ENCODE results near the gene RTCA. TPM values are rescaled to one million over a fixed set of nuclear protein-coding genes. Genes with fewer than 3 reads are reported as not detected.

Gene RTCA
- total RNA-seq, 1 experiment from 2014 or later = 33.6 TPM

DNA sequence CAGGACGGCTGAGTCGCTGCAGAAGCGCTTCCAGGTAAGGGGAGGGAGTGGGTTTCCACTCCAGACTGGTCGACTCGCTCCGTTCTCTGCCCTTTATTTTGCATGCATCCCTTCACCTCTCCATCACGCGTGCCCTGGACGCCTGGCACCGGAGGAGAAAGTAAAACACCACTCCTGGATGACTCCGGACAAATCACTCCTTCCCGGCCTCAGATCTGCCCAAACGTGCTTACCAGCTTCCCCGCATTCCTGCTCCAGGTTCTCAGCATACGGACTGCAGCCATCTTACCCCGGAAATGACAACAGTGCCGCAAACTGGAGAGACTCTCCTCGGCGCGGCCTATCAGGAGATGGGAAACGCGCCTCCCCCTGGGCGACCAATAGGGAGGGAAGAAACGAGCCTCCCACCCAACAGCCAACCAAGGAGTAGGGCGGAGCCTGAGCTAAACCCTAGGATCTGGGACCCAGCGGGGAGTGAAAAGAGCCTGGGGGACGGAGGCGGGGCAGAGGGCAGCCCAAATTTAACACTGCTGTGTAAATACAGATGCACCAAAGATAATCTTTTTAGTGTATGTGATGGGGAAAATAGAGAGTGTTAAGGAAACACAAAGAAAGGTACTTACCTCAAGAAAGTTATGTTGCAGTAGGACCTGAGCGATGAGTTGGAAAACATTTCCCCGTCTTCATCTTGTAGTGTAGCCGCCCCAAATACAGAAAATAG is 16.3 kb upstream of the RTCA start, which contains the start of gene DBT:
DBT (minus strand) TSS at position 298 of the 721 bp plus-strand sequence; CDS start at position 284, 14 bp downstream.
- no peak for TF ChIP-seq CTCF (conservative IDR thresholded peaks at IDR 0.05)
- H3K56ac ChIP-seq (ENCODE audit: insufficient read length, low read depth, low read length) = peak within 1 kb of the TSS; percentile 82
- H3K27ac ChIP-seq (ENCODE audit: insufficient read length, low read depth, low read length) = peak within 1 kb of the TSS; percentile 76
- H3K27me3 Mint-ChIP-seq (ENCODE audit: low read depth) = no peaks in the 10 kb centered on the region
- H4K91ac ChIP-seq (ENCODE audit: insufficient read length, low read depth, low read length) = no peak within 1 kb of the TSS
- H3K4ac ChIP-seq (ENCODE audit: low read depth, low read length) = peak within 1 kb of the TSS; percentile 6; the same call in 1 of the 2 replicates
- WGBS (ENCODE audit: extremely low coverage, insufficient read length, low lambda C conversion rate) = no CpG with 5 or more reads among the region's 31 CpGs
- no peak within 1 kb of the TSS for H2AFZ ChIP-seq (ENCODE audit: low read length)
- peak within 1 kb of the TSS; percentile 94 for H4K5ac ChIP-seq (ENCODE audit: insufficient read length, low read depth, low read length)
- H2BK120ac ChIP-seq (ENCODE audit: low read depth, low read length, poor library complexity, severe bottlenecking) = no peak within 1 kb of the TSS
- H2BK12ac ChIP-seq (ENCODE audit: insufficient read length, low read depth, low read length) = peak within 1 kb of the TSS; percentile 51
- no peaks in the 10 kb centered on the region for H3K27me3 ChIP-seq (ENCODE audit: insufficient read depth, low read length)
- H3K27ac Mint-ChIP-seq = peak within 1 kb of the TSS in 1 of 3 experiments; percentile 37; a peak in 2 of 7 replicates
- H3K4me1 Mint-ChIP-seq = peaks cover 4 to 7% of the 10 kb centered on the region in 2 experiments
- H2AK5ac ChIP-seq (ENCODE audit: insufficient read length, low read length) = no peak within 1 kb of the TSS
- peaks cover 9% of the 10 kb centered on the region for H3K23me2 ChIP-seq (ENCODE audit: insufficient read length, low read depth, low read length, poor library complexity, severe bottlenecking)
- H2BK5ac ChIP-seq (ENCODE audit: insufficient read length, low read length) = peak within 1 kb of the TSS; percentile 92
- H3K18ac ChIP-seq (ENCODE audit: insufficient read length, low read depth, low read length) = peak within 1 kb of the TSS; percentile 95
- peak within 1 kb of the TSS; percentile 95 for H3K4me2 ChIP-seq (ENCODE audit: insufficient read depth, insufficient read length, low read length)
- peak within 1 kb of the TSS; percentile 98 for H3K14ac ChIP-seq (ENCODE audit: insufficient read depth, low read length)
- no peak within 1 kb of the TSS; a peak in 1 of 5 replicates for H3K4me3 Mint-ChIP-seq
- no peaks in the 10 kb centered on the region for H3K9me3 ChIP-seq (ENCODE audit: control insufficient read depth, low read depth, low read length)
- peaks cover 0 to 6% (median 0%) of the 10 kb centered on the region in 3 experiments; a peak in 2 of 7 replicates for H3K36me3 Mint-ChIP-seq (ENCODE audit: insufficient read depth in 1 of 3, low read depth in 3 of 3)
- H3K9me3 Mint-ChIP-seq = no peaks in the 10 kb centered on the region
- peak within 1 kb of the TSS; percentile 1 for H3K23ac ChIP-seq (ENCODE audit: insufficient read length, low read depth, low read length)
- H2BK20ac ChIP-seq (ENCODE audit: low read depth, low read length, poor library complexity, severe bottlenecking) = no peak within 1 kb of the TSS
- H3K9ac ChIP-seq (ENCODE audit: extremely low read depth, insufficient read length, low read length) = peak within 1 kb of the TSS; percentile 98
- H3K79me1 ChIP-seq (ENCODE audit: insufficient read depth, low read depth, low read length, poor library complexity, severe bottlenecking) = peaks cover 9% of the 10 kb centered on the region
- no peaks in the 10 kb centered on the region for H4K20me1 ChIP-seq (ENCODE audit: control insufficient read depth, insufficient read depth, insufficient read length)
- peaks cover 5% of the 10 kb centered on the region; the same call in 1 of the 2 replicates for H3K79me2 ChIP-seq (ENCODE audit: insufficient read depth, low read length)
- no peaks in the 10 kb centered on the region; the same call in 1 of the 2 replicates for H3K4me1 ChIP-seq (ENCODE audit: insufficient read depth, low read length)
- DNase-seq = peak; percentile 97
- H3T11ph ChIP-seq (ENCODE audit: low read length) = no peak within 1 kb of the TSS
- peak within 1 kb of the TSS; percentile 24; the same call in 1 of the 2 replicates for H2BK15ac ChIP-seq (ENCODE audit: low read depth, low read length)
- H4K8ac ChIP-seq (replicated peaks; ENCODE audit: insufficient read length, low read depth, low read length) = peak within 1 kb of the TSS; percentile 78
